ENCODE data around the gene TSHZ3. TPM values are rescaled to one million over a fixed set of nuclear protein-coding genes. Genes with fewer than 3 reads are reported as not detected.

TSHZ3 gene
- total and polyA plus RNA-seq, 2 of the 8 experiments (the other 6 are each of a cell fraction or from before 2014, with no cell fraction given) = 3.1 to 12.3 TPM

- Histone ChIP-seq H2BK5ac (ENCODE audit: low read depth, low read length) (no peak overlapping the region), H3K4me3 (ENCODE audit: extremely low read depth in 1 of 4, insufficient read depth in 2 of 4, low read depth in 3 of 4, low read length in 4 of 4) (no peak overlapping the region), H3K4me2 (ENCODE audit: insufficient read depth in 1 of 2, low read depth in 2 of 2, low read length in 2 of 2) (no peak overlapping the region), H4K5ac (ENCODE audit: insufficient read length, low read depth, low read length) (no peak overlapping the region), H3K27ac (ENCODE audit: low read depth, low read length) (no peak overlapping the region), H3K14ac (ENCODE audit: insufficient read length) (no peak overlapping the region), H3K18ac (ENCODE audit: extremely low read depth, low read length) (no peak overlapping the region), H3K23ac (ENCODE audit: insufficient read length) (no peak overlapping the region), H4K20me1 (replicated peaks in 1 of 2; ENCODE audit: control insufficient read depth in 1 of 2, insufficient read depth in 2 of 2, low read length in 2 of 2) (no peaks in the 10 kb centered on the region), H3K36me3 (ENCODE audit: control insufficient read depth in 2 of 4, insufficient read depth in 4 of 4, low read length in 3 of 4) (no peaks in the 10 kb centered on the region), H3K4ac (replicated peaks; ENCODE audit: insufficient read length, low read depth, low read length) (no peak overlapping the region), H4K8ac (ENCODE audit: extremely low read depth, insufficient read depth, low read length) (no peak overlapping the region), H2BK15ac (ENCODE audit: low read length) (no peak overlapping the region), H2BK120ac (replicated peaks; ENCODE audit: low read depth, low read length) (no peak overlapping the region), H2AFZ (ENCODE audit: low read length) (no peak overlapping the region), H3K79me1 (ENCODE audit: low read depth, low read length) (no peaks in the 10 kb centered on the region), H3K9me3 (ENCODE audit: insufficient read depth in 2 of 2, low read depth in 1 of 2, low read length in 1 of 2) (no peaks in the 10 kb centered on the region), H3K9ac (replicated peaks in 1 of 4; ENCODE audit: extremely low read depth in 1 of 4, low read depth in 3 of 4, low read length in 3 of 4) (no peak overlapping the region), H3K56ac (replicated peaks; ENCODE audit: insufficient read length, low read depth, low read length) (no peak overlapping the region), H3K4me1 (replicated peaks in 1 of 4; ENCODE audit: control insufficient read depth in 3 of 4, insufficient read depth in 4 of 4, low read length in 3 of 4) (peaks cover 0 to 8% (median 6%) of the 10 kb centered on the region in 4 experiments; a peak in 4 of 7 replicates), H3K23me2 (ENCODE audit: low read depth, low read length) (no peaks in the 10 kb centered on the region), H4K91ac (replicated peaks; ENCODE audit: insufficient read length, low read length) (no peak overlapping the region), H3K79me2 (ENCODE audit: control insufficient read depth in 1 of 2, insufficient read depth in 2 of 2, low read length in 2 of 2) (no peaks in the 10 kb centered on the region), H2BK12ac (ENCODE audit: low read depth, low read length) (no peak overlapping the region), H2AK5ac (ENCODE audit: low read depth, low read length) (no peak overlapping the region), H3K27me3 (replicated peaks in 1 of 4; ENCODE audit: control insufficient read depth in 3 of 4, extremely low read depth in 1 of 4, insufficient read depth in 3 of 4, low read length in 3 of 4) (no peaks in the 10 kb centered on the region), H2BK20ac (ENCODE audit: low read length) (no peak overlapping the region)
- FAIRE-seq (no peak), DNase-seq (ENCODE audit: low read depth in 1 of 2, low spot score in 2 of 2) (peak in 1 of 2 experiments; percentile 39)
- ChIA-PET CTCF (ENCODE audit: partially characterized antibody) (no interaction called here), POLR2A (ENCODE audit: partially characterized antibody) (interaction anchor here (0.6 kb wide), 1 partner anchor 81 kb away, joined by 3 read pairs; no protein-coding TSS in a partner anchor)
- 92% methylated on average over 10 of the region's 11 CpGs; no CpG with 5 or more reads in 1 of the 2 experiments for whole genome bisulfite sequencing, 2 experiments (ENCODE audit: extremely low coverage in 1 of 2, insufficient coverage in 1 of 2, insufficient read length in 1 of 2, insufficient replicate concordance in 2 of 2, low coverage in 1 of 2, low lambda C conversion rate in 2 of 2, missing lambda C conversion rate in 1 of 2)
- no peak for TF ChIP-seq TCF12 (IDR thresholded peaks at IDR 0.05; ENCODE audit: low read depth, low read length)
- no peak for TF ChIP-seq POLR2A (IDR thresholded peaks at IDR 0.05; ENCODE audit: control extremely low read depth in 1 of 2, low read depth in 2 of 2, low read length in 2 of 2)
- TF ChIP-seq CREB1 (IDR thresholded peaks at IDR 0.05) = no peak
- no peak for TF ChIP-seq SIRT6 (IDR thresholded peaks at IDR 0.05; ENCODE audit: low read length)
- TF ChIP-seq ATF2 (IDR thresholded peaks at IDR 0.05; ENCODE audit: low read length) = no peak
- no peak for TF ChIP-seq TEAD4 (IDR thresholded peaks at IDR 0.05; ENCODE audit: low read depth, low read length)
- no peak for TF ChIP-seq SIN3A (conservative IDR thresholded peaks at IDR 0.05 in 1 of 2, IDR thresholded peaks at IDR 0.05 in 1 of 2; ENCODE audit: low read depth in 1 of 2, low read length in 2 of 2)
- no peak for TF ChIP-seq EGR1 (IDR thresholded peaks at IDR 0.05; ENCODE audit: borderline replicate concordance, low read depth, low read length)
- no peak for TF ChIP-seq POU5F1 (IDR thresholded peaks at IDR 0.05; ENCODE audit: low read depth, low read length)
- no peak for TF ChIP-seq SP2 (IDR thresholded peaks at IDR 0.05; ENCODE audit: low read length)
- no peak for TF ChIP-seq BRCA1 (IDR thresholded peaks at IDR 0.05; ENCODE audit: low read depth, low read length)
Observed at GRCh38 chr19:31257426-31258130, 91.7 kb downstream of the TSHZ3 start.
